Embryonic facial prominence (tissue), 1 donor: Measurements from ENCODE around the gene GRID1.
"Not testable (repeated sequence)": the region's sequence is repeated elsewhere in the genome, so short reads cannot be mapped to it uniquely, and the experiment has no call there.

ENCODE experiments used
- DNase-seq: peaks from one replicate; pipeline ENCODE4 v3.0.0-alpha.2; 2016; ENCODE audit errors: extremely low spot score

Gene GRID1

GRCh38 chr10:85724215-85724614 is 642.4 kb downstream of the GRID1 start:
- DNase-seq = no peak

- no peak for DNase-seq
These were observed 645.5 kb downstream of the GRID1 start for GRCh38 chr10:85720931-85721590.

- DNase-seq = no peak
These were observed 647.2 kb downstream of the GRID1 start for GRCh38 chr10:85719408-85719807.

GRCh38 chr10:85713885-85714284 is 652.7 kb downstream of the GRID1 start:
- no peak for DNase-seq

- DNase-seq = no peak
These were observed 663.8 kb downstream of the GRID1 start for GRCh38 chr10:85702768-85703167.

GRCh38 chr10:85699066-85699465 is 667.5 kb downstream of the GRID1 start:
- DNase-seq = not testable (repeated sequence)

GRCh38 chr10:85696893-85697292 is 669.7 kb downstream of the GRID1 start:
- no peak for DNase-seq

GRCh38 chr10:85682621-85683020 is 684.0 kb downstream of the GRID1 start:
- DNase-seq = no peak

GRCh38 chr10:85679710-85680109 is 686.9 kb downstream of the GRID1 start:
- no peak for DNase-seq

- no peak for DNase-seq
These were observed 687.5 kb downstream of the GRID1 start for GRCh38 chr10:85679061-85679460.

GRCh38 chr10:85674851-85675250 is 691.7 kb downstream of the GRID1 start:
- DNase-seq = no peak

- DNase-seq = no peak
These were observed 693.3 kb downstream of the GRID1 start for GRCh38 chr10:85673270-85673669.

GRCh38 chr10:85671530-85671929 is 695.1 kb downstream of the GRID1 start:
- DNase-seq = no peak

GRCh38 chr10:85668522-85668921 is 698.1 kb downstream of the GRID1 start:
- no peak for DNase-seq

GRCh38 chr10:85667638-85668233 is 698.9 kb downstream of the GRID1 start:
- no peak for DNase-seq

GRCh38 chr10:85666987-85667386 is 699.6 kb downstream of the GRID1 start:
- no peak for DNase-seq

GRCh38 chr10:85666102-85666501 is 700.5 kb downstream of the GRID1 start:
- DNase-seq = no peak

- DNase-seq = no peak
These were observed 700.9 kb downstream of the GRID1 start for GRCh38 chr10:85665681-85666080.

- no peak for DNase-seq
These were observed 701.5 kb downstream of the GRID1 start for GRCh38 chr10:85665078-85665477.

GRCh38 chr10:85661123-85661522 is 705.5 kb downstream of the GRID1 start:
- no peak for DNase-seq

GRCh38 chr10:85659331-85659730 is 707.3 kb downstream of the GRID1 start:
- no peak for DNase-seq

GRCh38 chr10:85658518-85658917 is 708.1 kb downstream of the GRID1 start:
- DNase-seq = no peak

- no peak for DNase-seq
These were observed 709.0 kb downstream of the GRID1 start for GRCh38 chr10:85657476-85658113.
